HG03520 (cell line): ENCODE results near the gene GTF3C1.

Experiments used
- ATAC-seq: cut with Tn5 transposase; IDR thresholded peaks from one replicate; pipeline ENCODE4 v1.9.1; 2021; ENCODE audit warnings: mild to moderate bottlenecking, moderate library complexity; ENCODE audit not compliant: unreplicated experiment

GTF3C1 gene

GRCh38 chr16:27430512-27430911 is 119.2 kb downstream of the GTF3C1 start:
- no peak for ATAC-seq

GRCh38 chr16:27429981-27430441 is 119.7 kb downstream of the GTF3C1 start:
- no peak for ATAC-seq

- ATAC-seq: no peak
These were observed 120.3 kb downstream of the GTF3C1 start for GRCh38 chr16:27429330-27429871.

GRCh38 chr16:27428026-27428785 is 121.5 kb downstream of the GTF3C1 start:
- no peak for ATAC-seq

- no peak for ATAC-seq
These were observed 122.2 kb downstream of the GTF3C1 start for GRCh38 chr16:27427538-27427937.

- ATAC-seq: peak; percentile 80
These were observed 123.0 kb downstream of the GTF3C1 start for GRCh38 chr16:27426423-27427408.

GRCh38 chr16:27425961-27426360 is 123.8 kb downstream of the GTF3C1 start:
- ATAC-seq: no peak

GRCh38 chr16:27424772-27425498 is 124.8 kb downstream of the GTF3C1 start:
- ATAC-seq: no peak

- ATAC-seq: no peak
These were observed 127.6 kb downstream of the GTF3C1 start for GRCh38 chr16:27421961-27422740.

- no peak for ATAC-seq
These were observed 132.6 kb downstream of the GTF3C1 start for GRCh38 chr16:27417047-27417671.

- no peak for ATAC-seq
These were observed 134.8 kb downstream of the GTF3C1 start for GRCh38 chr16:27414788-27415431.

GRCh38 chr16:27413956-27414355 is 135.8 kb downstream of the GTF3C1 start:
- ATAC-seq: no peak

GRCh38 chr16:27410761-27411160 is 139.0 kb downstream of the GTF3C1 start:
- no peak for ATAC-seq
